ENCODE data around the gene IRF2BP2. TPM values are rescaled to one million over a fixed set of nuclear protein-coding genes. Genes with fewer than 3 reads are reported as not detected.

The IRF2BP2 gene
- total and polyA plus RNA-seq, 2 of the 13 experiments (the other 11 are each of a cell fraction or from before 2014, with no cell fraction given): 140 to 147 TPM

GRCh38 chr1:234643111-234643849 lies 33.3 kb upstream of the IRF2BP2 start (continued):
- TF ChIP-seq ZNF674 (CRISPR knock-in tag; IDR thresholded peaks at IDR 0.05; ENCODE audit: low read depth): 0 out of 2 replicates have a peak, but pooled peaks have one; percentile 64
- TF ChIP-seq TP53 (CRISPR knock-in tag; conservative IDR thresholded peaks at IDR 0.05): peak; percentile 81; the same call in 1 of the 2 replicates
- TF ChIP-seq TRIM22 (IDR thresholded peaks at IDR 0.05): no peak
- TF ChIP-seq FOSL1 (CRISPR knock-in tag; IDR thresholded peaks at IDR 0.05; ENCODE audit: borderline replicate concordance): peak; percentile 67; the same call in 1 of the 2 replicates
- no peak for TF ChIP-seq ZNF75D (CRISPR knock-in tag; IDR thresholded peaks at IDR 0.05; ENCODE audit: borderline replicate concordance)
- peak; percentile 79 for TF ChIP-seq ATF3 (CRISPR knock-in tag; IDR thresholded peaks at IDR 0.05)
- TF ChIP-seq ZNF781 (CRISPR knock-in tag; IDR thresholded peaks at IDR 0.05; ENCODE audit: borderline replicate concordance, not compliant biosample characterization): peak; percentile 87
- TF ChIP-seq NAIF1 (CRISPR knock-in tag; IDR thresholded peaks at IDR 0.05; ENCODE audit: borderline replicate concordance): 0 out of 2 replicates have a peak, but pooled peaks have one; percentile 39
- TF ChIP-seq POLR2AphosphoS5 (IDR thresholded peaks at IDR 0.05; ENCODE audit: low read depth, low read length): peak; percentile 39; the same call in 1 of the 2 replicates
- TF ChIP-seq PAXIP1 (CRISPR knock-in tag; conservative IDR thresholded peaks at IDR 0.05): peak; percentile 99
- no peak for TF ChIP-seq MZF1 (CRISPR knock-in tag; IDR thresholded peaks at IDR 0.05; ENCODE audit: borderline replicate concordance)
- no peak for TF ChIP-seq U2AF1 (optimal IDR thresholded peaks at IDR 0.05; ENCODE audit: low read depth, low read length)
- peak; percentile 73 for TF ChIP-seq ELF1 (CRISPR knock-in tag; IDR thresholded peaks at IDR 0.05)
- no peak for TF ChIP-seq SUZ12 (IDR thresholded peaks at IDR 0.05; ENCODE audit: low read depth, low read length)
- 0 out of 2 replicates have a peak, but pooled peaks have one; percentile 37 for TF ChIP-seq ZNF367 (CRISPR knock-in tag; IDR thresholded peaks at IDR 0.05; ENCODE audit: borderline replicate concordance)
- TF ChIP-seq MYNN (CRISPR knock-in tag; IDR thresholded peaks at IDR 0.05; ENCODE audit: low read depth): no peak
- no peak for TF ChIP-seq ZNF17 (CRISPR knock-in tag; IDR thresholded peaks at IDR 0.05)
- TF ChIP-seq ZNF460 (CRISPR knock-in tag; IDR thresholded peaks at IDR 0.05; ENCODE audit: borderline replicate concordance): peak; percentile 37; the same call in 1 of the 2 replicates
- TF ChIP-seq PAX8 (CRISPR knock-in tag; IDR thresholded peaks at IDR 0.05; ENCODE audit: borderline replicate concordance): no peak
- no peak for TF ChIP-seq ZNF761 (CRISPR knock-in tag; conservative IDR thresholded peaks at IDR 0.05)
- TF ChIP-seq SP2 (CRISPR knock-in tag; IDR thresholded peaks at IDR 0.05): peak; percentile 20; the same call in 1 of the 2 replicates
- TF ChIP-seq SP5 (CRISPR knock-in tag; IDR thresholded peaks at IDR 0.05; ENCODE audit: borderline replicate concordance, low read depth): peak; percentile 81; the same call in 1 of the 2 replicates
- TF ChIP-seq ZFY (CRISPR knock-in tag; IDR thresholded peaks at IDR 0.05): peak; percentile 51; the same call in 1 of the 2 replicates
- peak; percentile 93 for TF ChIP-seq ZNF431 (CRISPR knock-in tag; IDR thresholded peaks at IDR 0.05; ENCODE audit: borderline replicate concordance, low read depth)
- TF ChIP-seq ZNF143 (CRISPR knock-in tag; IDR thresholded peaks at IDR 0.05): peak; percentile 61; the same call in 1 of the 2 replicates
- no peak for TF ChIP-seq PRPF4 (IDR thresholded peaks at IDR 0.05; ENCODE audit: low read depth, low read length, poor library complexity, severe bottlenecking)

All from HepG2 (cell line).